GM21390 (cell line): ENCODE results near the gene CYFIP2.

Experiments used
- ATAC-seq: cut with Tn5 transposase; IDR thresholded peaks from one replicate; pipeline ENCODE4 v1.9.1; 2021; ENCODE audit not compliant: unreplicated experiment

The CYFIP2 gene

GRCh38 chr5:157312492-157312891, 46.6 kb downstream of the CYFIP2 start:
- peak; percentile 93 for ATAC-seq

GRCh38 chr5:157322581-157322980, 56.7 kb downstream of the CYFIP2 start:
- ATAC-seq, result no peak

GRCh38 chr5:157323107-157323706, 57.3 kb downstream of the CYFIP2 start:
- ATAC-seq, result no peak

DNA sequence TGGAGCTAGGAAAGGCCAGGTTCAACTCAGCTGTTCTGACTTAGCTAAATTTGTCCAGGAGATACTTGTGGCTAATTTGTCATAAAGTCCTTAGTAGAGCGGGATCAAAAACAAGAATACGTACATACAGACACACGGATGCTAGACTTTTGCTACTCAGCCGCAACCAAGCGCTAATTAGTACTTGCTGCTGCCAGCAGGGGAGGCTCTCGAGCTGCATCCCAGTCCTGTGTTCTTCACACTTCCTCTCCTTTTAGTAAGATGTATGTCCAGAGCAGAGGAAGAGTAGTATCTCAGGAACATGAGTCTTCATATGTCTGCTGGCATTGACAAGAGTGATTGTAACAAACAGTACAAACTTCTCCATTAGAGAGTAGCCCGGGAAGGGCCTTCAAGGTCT, 58.3 kb downstream of the CYFIP2 start:
- ATAC-seq, result no peak

DNA sequence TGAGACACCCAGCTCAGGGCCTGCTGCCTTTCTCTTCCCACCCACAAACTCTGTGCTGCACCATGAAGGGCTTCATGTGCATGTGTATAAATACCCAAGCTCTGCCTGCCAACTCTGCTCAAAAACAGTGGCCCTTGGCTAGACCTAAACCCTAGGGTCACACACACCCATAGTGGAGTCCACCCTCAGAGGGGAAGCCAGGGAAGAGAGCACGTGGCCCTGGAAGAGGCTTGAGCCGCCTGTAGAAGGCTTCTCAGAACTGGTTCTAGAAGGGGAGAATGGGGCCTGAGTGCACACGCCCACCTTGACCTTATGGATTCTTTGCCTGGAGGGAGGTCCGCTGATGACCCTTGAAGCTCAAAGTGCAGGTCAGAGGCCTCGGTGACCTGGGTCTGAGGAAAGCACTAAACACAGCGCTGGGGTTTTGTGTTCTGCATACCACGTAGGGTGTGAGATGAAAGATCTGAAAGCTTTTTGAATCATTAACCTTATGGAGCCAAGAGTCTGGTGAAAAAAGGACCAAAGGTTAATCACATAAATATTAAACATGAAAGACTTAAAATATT, 60.6 kb downstream of the CYFIP2 start:
- no peak for ATAC-seq

- no peak for ATAC-seq
These were observed 61.8 kb downstream of the CYFIP2 start for GRCh38 chr5:157327771-157328170.

GRCh38 chr5:157328277-157328912, 62.5 kb downstream of the CYFIP2 start:
- ATAC-seq, result peak; percentile 98

GRCh38 chr5:157331807-157332206, 65.9 kb downstream of the CYFIP2 start:
- ATAC-seq, result no peak

GRCh38 chr5:157335534-157336422, 69.9 kb downstream of the CYFIP2 start:
- ATAC-seq, result no peak

DNA sequence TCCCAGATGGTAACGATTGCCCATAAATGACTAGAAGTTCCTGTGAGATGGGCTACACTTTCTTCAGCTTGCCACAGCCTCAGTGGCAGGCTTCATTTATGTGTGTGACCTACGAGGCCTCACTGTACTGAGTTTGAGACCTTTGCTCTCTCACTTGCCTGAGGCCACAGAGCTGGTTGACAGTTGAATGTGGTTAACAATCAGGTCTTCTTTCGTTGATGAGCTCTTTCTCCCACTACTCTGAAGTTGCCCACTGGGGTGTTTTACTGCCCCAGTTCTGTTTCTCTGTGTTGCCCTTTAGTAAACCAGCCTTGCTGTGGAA, 70.5 kb downstream of the CYFIP2 start:
- ATAC-seq, result no peak

GRCh38 chr5:157339409-157339808, 73.5 kb downstream of the CYFIP2 start:
- ATAC-seq, result no peak

GRCh38 chr5:157342822-157343402, 77.0 kb downstream of the CYFIP2 start:
- ATAC-seq, result no peak

DNA sequence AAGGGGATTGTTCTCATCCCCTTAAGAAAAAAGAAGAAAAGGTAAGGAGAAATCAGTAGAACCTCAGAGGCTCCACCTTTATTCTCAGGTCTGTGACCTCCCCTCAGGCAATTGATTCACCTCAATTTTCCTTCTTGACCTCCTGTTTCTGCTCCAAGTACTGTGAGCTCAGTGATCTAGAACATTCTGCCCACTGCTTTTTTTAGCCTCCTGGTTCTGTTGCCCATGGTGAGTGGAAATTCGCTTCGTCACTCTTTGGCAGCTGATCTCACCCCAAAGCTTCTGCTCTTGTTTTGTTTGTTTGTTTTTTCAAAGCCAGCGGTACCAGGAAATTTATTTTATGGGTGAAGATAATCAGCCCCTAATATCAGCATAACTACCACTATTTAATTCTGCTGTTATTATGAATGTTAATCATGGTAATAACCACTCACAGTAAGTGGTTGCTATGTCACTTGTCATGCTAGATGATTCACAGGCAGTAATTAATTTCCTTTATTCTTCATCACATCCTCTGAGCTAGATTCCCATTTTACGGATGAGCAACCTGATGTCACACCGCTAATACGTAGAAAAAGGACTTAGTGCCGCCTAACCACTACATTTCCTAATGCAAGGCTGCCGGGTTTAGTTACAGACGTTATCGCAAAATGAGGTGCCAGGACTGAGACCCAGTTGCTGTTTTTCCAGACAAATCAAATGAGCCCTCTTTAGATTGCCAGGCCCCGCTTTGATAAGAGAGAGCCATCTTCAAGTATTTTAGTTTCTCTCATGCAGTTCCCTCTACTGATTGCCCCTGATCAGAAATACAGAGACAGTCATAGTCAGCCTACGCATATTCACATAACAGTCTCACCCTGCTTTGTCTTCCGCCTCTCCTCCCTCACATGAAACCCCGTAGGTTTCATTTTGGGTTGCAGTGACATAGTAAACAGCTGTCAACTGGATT, 78.2 kb downstream of the CYFIP2 start:
- ATAC-seq, result no peak

GRCh38 chr5:157345067-157345466, 79.1 kb downstream of the CYFIP2 start:
- no peak for ATAC-seq

GRCh38 chr5:157345485-157345884, 79.6 kb downstream of the CYFIP2 start:
- ATAC-seq, result no peak

GRCh38 chr5:157347301-157348048, 81.6 kb downstream of the CYFIP2 start:
- no peak for ATAC-seq

- no peak for ATAC-seq
These were observed 82.1 kb downstream of the CYFIP2 start for GRCh38 chr5:157348049-157348400.

GRCh38 chr5:157350939-157351801, 85.2 kb downstream of the CYFIP2 start:
- ATAC-seq, result no peak

DNA sequence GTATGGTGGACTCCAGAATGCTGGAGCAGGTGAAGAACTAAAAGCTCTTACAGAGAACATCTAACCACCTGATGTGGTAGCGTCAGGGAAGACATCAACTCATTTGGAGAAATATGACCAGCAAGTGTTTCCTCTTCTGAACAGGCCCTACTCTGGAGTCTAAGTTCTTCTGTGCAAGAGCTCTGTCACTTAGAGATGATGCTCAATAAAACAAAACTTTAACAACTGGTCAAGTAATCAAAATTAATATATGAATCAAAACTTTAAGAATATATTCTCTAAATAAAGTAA, 85.8 kb downstream of the CYFIP2 start:
- no peak for ATAC-seq
